Colonic mucosa (tissue), 4 donors: ENCODE measurements around the gene SPATA3. TPM values are rescaled to one million over a fixed set of nuclear protein-coding genes. Genes with fewer than 3 reads are reported as not detected.

Experiments used
- DNase-seq: peaks from one replicate; pipeline ENCODE4 v3.0.0-alpha.2; 2020
- H3K27ac ChIP-seq: fragments of 200-600 bp; one replicate; pipeline ENCODE4 v1.8.0; 2021
- H3K27me3 ChIP-seq: fragments of 200-600 bp; one replicate; pipeline ENCODE4 v1.8.0; 2021
- H3K36me3 ChIP-seq: fragments of 200-600 bp; one replicate; pipeline ENCODE4 v1.8.0; 2021
- H3K4me1 ChIP-seq: fragments of 200-600 bp; one replicate; pipeline ENCODE4 v1.8.0; 2021; ENCODE audit warnings: mild to moderate bottlenecking
- H3K4me3 ChIP-seq: fragments of 200-600 bp; one replicate; pipeline ENCODE4 v1.8.0; 2021
- H3K9ac ChIP-seq, 2 donors: one replicate each; pipeline ENCODE4 v1.7.0; 2013; ENCODE audit warnings: control low read depth in 2 of 2, low read depth in 2 of 2, low read length in 2 of 2
- H3K9me3 ChIP-seq: fragments of 200-600 bp; one replicate; pipeline ENCODE4 v1.8.0; 2021
- intact Hi-C: fragments of 100-400 bp; cut with DNase I; formaldehyde crosslinking; loops from one replicate; pipeline ENCODE4 v1.14.1; 2022
- total RNA-seq, 2 donors: library from RNA; stranded (reverse); fragmentation: NEBNext Ultra II Directional in 1 of 2; extraction: Animal tissue kit (Norgen Biotek cat#: 25700) in 1 of 2; gene quantifications; one replicate each; pipeline ENCODE4 v1.2.1, GENCODE V29; 2021
- TF ChIP-seq, protein P1 (sequence below): fragments of 200-600 bp; IDR thresholded peaks from one replicate; pipeline ENCODE4 v1.8.0; 2022; ENCODE audit warnings: antibody characterized with exemption, mild to moderate bottlenecking
- donor health status: healthy.
- donor health status: DM: no; HTN: no; CAD: no.
- donor health status: DM: no; HTN: no; CAD: no.

The SPATA3 gene
- total RNA-seq, 2 donors from 2014 or later: not detected

DNA sequence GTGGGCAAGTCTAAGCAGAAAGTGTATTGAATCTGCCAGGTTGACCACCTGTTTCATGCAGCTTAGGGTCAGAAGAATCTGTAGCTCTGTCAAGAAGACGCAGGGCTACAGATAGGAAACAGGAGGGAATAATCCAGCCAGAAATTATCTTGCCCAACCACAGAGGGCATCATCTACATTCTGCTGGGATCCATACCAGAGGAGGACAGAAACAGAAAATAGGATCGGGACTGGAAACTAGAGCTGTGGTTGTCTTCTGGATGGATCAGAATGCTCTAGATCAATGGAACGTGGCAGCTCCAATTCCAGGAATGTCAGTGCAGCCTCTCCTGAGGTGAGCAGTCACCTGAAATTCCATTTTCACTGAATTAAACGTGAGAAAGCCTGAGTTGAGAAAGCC lies 3.6 kb downstream of the SPATA3 start:
- H3K36me3 ChIP-seq: no peaks in the 10 kb centered on the region
- H3K27ac ChIP-seq: no peak overlapping the region
- H3K27me3 ChIP-seq: no peaks in the 10 kb centered on the region
- no peak overlapping the region for H3K9ac ChIP-seq
- TF ChIP-seq, protein P1, sequence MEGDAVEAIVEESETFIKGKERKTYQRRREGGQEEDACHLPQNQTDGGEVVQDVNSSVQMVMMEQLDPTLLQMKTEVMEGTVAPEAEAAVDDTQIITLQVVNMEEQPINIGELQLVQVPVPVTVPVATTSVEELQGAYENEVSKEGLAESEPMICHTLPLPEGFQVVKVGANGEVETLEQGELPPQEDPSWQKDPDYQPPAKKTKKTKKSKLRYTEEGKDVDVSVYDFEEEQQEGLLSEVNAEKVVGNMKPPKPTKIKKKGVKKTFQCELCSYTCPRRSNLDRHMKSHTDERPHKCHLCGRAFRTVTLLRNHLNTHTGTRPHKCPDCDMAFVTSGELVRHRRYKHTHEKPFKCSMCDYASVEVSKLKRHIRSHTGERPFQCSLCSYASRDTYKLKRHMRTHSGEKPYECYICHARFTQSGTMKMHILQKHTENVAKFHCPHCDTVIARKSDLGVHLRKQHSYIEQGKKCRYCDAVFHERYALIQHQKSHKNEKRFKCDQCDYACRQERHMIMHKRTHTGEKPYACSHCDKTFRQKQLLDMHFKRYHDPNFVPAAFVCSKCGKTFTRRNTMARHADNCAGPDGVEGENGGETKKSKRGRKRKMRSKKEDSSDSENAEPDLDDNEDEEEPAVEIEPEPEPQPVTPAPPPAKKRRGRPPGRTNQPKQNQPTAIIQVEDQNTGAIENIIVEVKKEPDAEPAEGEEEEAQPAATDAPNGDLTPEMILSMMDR: no peak
- H3K4me1 ChIP-seq: no peaks in the 10 kb centered on the region
- no peaks in the 10 kb centered on the region for H3K9me3 ChIP-seq
- H3K4me3 ChIP-seq: no peak overlapping the region
- no peak for DNase-seq
- intact Hi-C loops: no loop called here

GRCh38 chr2:231000211-231000904 lies 4.4 kb downstream of the SPATA3 start:
- Histone ChIP-seq H3K4me1 (no peaks in the 10 kb centered on the region), H3K27me3 (no peaks in the 10 kb centered on the region), H3K27ac (no peak overlapping the region), H3K36me3 (no peaks in the 10 kb centered on the region), H3K9me3 (no peaks in the 10 kb centered on the region), H3K9ac (no peak overlapping the region), H3K4me3 (no peak overlapping the region)
- TF ChIP-seq, protein P1: peak; percentile 17
- DNase-seq: peak; percentile 56
- intact Hi-C loops: no loop called here

DNA sequence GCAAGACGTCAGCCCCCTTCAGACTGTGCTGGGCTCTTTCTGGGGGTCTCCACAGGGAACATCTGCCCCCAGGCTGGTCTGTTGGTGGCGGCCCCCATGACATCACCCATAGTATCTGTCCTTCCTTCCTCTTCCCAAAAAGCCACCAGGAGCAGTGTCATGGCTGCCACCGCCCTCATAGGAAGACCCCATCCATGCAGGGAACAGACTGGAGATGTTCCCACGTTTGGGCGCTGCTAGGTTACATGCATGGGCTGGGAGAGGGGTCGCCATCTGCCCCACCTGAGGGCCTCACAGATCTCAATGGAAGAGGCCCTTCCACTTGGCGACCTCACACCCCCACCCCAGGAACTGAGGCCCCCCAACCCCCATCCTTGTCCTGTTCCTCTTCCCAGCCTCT lies 5.1 kb downstream of the SPATA3 start:
- Histone ChIP-seq H3K4me1 (no peaks in the 10 kb centered on the region), H3K9ac (no peak overlapping the region), H3K9me3 (no peaks in the 10 kb centered on the region), H3K4me3 (no peak overlapping the region), H3K27me3 (no peaks in the 10 kb centered on the region), H3K36me3 (no peaks in the 10 kb centered on the region), H3K27ac (no peak overlapping the region)
- intact Hi-C loops: no loop called here
- TF ChIP-seq, protein P1: no peak
- no peak for DNase-seq

GRCh38 chr2:231001921-231002320 lies 6.0 kb downstream of the SPATA3 start:
- intact Hi-C loops: no loop called here
- TF ChIP-seq, protein P1: no peak
- Histone ChIP-seq H3K27ac (no peak overlapping the region), H3K27me3 (no peaks in the 10 kb centered on the region), H3K9me3 (no peaks in the 10 kb centered on the region), H3K36me3 (no peaks in the 10 kb centered on the region), H3K4me1 (no peaks in the 10 kb centered on the region), H3K4me3 (no peak overlapping the region), H3K9ac (no peak overlapping the region)
- DNase-seq: no peak

GRCh38 chr2:231002641-231003040 lies 6.7 kb downstream of the SPATA3 start:
- H3K27me3 ChIP-seq: no peaks in the 10 kb centered on the region
- H3K4me1 ChIP-seq: no peaks in the 10 kb centered on the region
- no peaks in the 10 kb centered on the region for H3K9me3 ChIP-seq
- intact Hi-C loops: no loop called here
- H3K27ac ChIP-seq: no peak overlapping the region
- no peak for DNase-seq
- no peak overlapping the region for H3K9ac ChIP-seq
- no peak overlapping the region for H3K4me3 ChIP-seq
- H3K36me3 ChIP-seq: no peaks in the 10 kb centered on the region
- TF ChIP-seq, protein P1: no peak
